GM18873 (cell line): Measurements from ENCODE around the gene LRRC4.

Source experiments
- ATAC-seq: cut with Tn5 transposase; IDR thresholded peaks from one replicate; pipeline ENCODE4 v1.9.1; 2021; ENCODE audit warnings: mild to moderate bottlenecking, moderate library complexity, moderate number of reproducible peaks; ENCODE audit not compliant: unreplicated experiment, low FRiP score

Gene LRRC4

GRCh38 chr7:127983804-127984332 lies 47.4 kb downstream of the LRRC4 start:
- no peak for ATAC-seq

GRCh38 chr7:127981965-127982364 lies 49.3 kb downstream of the LRRC4 start:
- ATAC-seq: no peak

DNA sequence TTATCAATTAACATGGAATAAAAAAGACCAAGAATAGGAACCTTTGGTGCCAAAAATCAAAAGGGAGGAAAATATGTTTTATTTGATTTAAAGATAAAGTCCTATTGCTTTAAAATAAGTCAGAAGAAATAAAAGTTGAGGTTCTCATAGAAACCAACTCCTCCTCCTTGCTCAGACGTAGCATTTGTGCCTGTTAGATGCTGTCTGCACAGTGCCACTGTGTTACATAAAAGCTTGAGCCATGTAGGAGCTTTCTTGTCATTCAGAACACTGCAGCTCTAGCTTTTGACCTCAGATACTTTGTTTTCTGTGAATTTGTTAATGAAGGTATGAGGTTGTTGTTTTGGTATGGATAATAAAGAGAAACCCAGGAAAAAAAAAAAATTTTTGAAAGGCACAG lies 50.3 kb downstream of the LRRC4 start:
- no peak for ATAC-seq

DNA sequence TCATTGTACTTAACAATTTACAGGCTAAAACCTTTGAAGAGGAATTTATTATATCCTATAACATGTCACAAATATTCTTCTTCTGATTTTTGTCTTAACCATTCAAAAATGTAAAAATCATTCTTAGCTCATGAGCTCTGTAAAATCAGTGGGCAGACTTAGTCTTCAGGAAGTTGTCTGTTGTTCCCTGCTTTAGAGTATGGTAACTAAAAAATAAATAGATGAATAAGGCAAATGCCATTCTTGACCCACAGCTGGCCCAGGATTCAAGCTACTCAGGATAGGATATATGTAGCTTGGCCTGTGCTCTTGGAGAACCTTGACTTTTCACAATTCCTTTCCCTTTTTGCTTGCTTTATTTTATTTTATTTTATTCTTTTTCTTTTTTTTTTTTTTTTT lies 51.5 kb downstream of the LRRC4 start:
- no peak for ATAC-seq

DNA sequence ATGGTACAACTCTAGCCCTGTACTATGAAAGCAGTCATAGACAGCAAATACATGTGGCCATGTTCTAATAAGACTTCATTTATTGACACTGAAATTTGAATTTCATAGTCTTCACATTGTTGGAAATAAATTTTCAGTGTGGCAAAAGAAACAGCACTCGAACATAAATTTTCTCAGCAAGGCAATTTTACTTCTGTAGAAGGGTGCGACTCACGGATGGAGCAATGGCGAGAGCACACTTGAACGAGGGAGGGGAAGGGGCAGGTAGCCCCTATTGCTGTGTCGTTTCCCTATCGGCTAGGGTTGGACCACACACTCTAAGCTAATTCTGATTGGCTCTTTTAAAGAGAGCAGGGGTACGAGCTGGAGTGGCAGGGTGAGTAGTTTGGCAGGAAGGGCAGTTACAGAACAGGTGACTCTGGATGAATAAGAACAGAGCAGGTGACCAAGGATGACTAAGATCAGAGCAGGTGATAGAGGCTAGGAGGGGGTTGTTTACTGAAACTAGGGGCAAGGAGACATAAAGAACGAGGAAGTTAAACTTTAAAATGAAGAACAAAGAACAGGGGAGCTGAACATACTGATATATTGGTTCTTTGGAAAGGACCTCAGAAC lies 52.0 kb downstream of the LRRC4 start:
- ATAC-seq: no peak

DNA sequence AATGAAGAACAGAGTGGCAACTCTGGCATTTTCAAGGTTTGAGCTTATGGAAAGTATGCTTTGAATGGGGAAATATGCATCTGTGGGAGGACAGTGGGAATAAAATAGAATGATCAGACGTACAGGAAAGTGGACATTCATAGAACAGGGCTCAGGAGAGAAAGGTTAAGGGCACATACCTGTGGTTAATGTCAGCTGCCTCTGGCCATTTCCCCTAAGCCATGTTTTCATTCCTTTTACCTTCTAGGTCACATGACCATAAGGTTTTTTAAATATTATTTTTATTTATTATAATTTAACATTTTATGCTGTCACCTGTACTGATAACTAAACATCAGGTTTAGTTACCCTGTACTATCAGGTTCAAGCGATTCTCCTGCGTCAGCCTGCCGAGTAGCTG lies 52.8 kb downstream of the LRRC4 start:
- no peak for ATAC-seq
